Tibial artery (tissue), 4 donors: ENCODE measurements around the gene GPATCH8.

Source experiments
- DNase-seq, 2 donors: peaks; one replicate each; pipeline ENCODE4 v3.0.0-alpha.2; 2019
- H3K27ac ChIP-seq, 2 donors: fragments of 200-600 bp; sonication (generic) in 1 of 2; 1 replicate in 1 of 2; 2 replicates in 1 of 2; pipeline ENCODE4 v1.5.1; 2018 to 2019; ENCODE audit warnings: mild to moderate bottlenecking in 1 of 2
- H3K27me3 ChIP-seq, 2 donors: fragments of 200-600 bp; sonication (generic) in 1 of 2; one replicate each; pipeline versions ENCODE4 v1.5.1 to v1.6.0; 2016 to 2019
- H3K36me3 ChIP-seq, 3 donors: fragments of 200-600 bp; sonication (generic) in 2 of 3; one replicate each; pipeline ENCODE4 v1.5.1; 2016 to 2019; ENCODE audit warnings: mild to moderate bottlenecking in 2 of 3
- H3K4me1 ChIP-seq, 4 donors: fragments of 200-600 bp; sonication (generic) in 2 of 4; 1 replicate in 3 of 4; 2 replicates in 1 of 4; pipeline ENCODE4 v1.5.1; 2016 to 2019
- H3K4me3 ChIP-seq, 2 donors: fragments of 200-600 bp; sonication (generic) in 1 of 2; 1 replicate in 1 of 2; 2 replicates in 1 of 2; pipeline ENCODE4 v1.5.1; 2018 to 2019; ENCODE audit warnings: mild to moderate bottlenecking in 2 of 2
- H3K9me3 ChIP-seq, 3 donors: fragments of 200-600 bp; sonication (generic) in 1 of 3; one replicate each; pipeline ENCODE4 v1.5.1; 2016 to 2019
- intact Hi-C: fragments of 100-400 bp; cut with DNase I; formaldehyde crosslinking; loops from one replicate; pipeline ENCODE4 v1.15.0; 2023; ENCODE audit warnings: low total_unique reads
- TF ChIP-seq, protein P1 (sequence below), 2 experiments: fragments of 200-600 bp in 1 of 2; fragments of 450-650 bp in 1 of 2; IDR thresholded peaks; one replicate each; pipeline ENCODE4 v1.5.1; 2017 to 2019; ENCODE audit warnings: antibody characterized with exemption in 2 of 2, mild to moderate bottlenecking in 1 of 2, moderate library complexity in 1 of 2

Gene GPATCH8

DNA sequence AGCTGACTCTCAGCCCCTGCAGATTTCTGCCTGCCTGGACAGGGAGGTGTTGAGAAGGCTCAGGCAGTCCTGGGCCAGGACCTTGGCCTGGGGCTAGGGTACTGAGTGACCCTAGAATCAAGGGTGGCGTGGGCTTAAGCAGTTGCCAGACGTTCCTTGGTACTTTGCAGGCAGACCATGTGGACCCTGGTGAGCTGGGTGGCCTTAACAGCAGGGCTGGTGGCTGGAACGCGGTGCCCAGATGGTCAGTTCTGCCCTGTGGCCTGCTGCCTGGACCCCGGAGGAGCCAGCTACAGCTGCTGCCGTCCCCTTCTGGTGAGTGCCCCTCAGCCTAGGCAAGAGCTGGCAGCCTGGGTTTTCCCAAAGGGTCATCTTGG is 154.2 kb downstream of the GPATCH8 start:
- TF ChIP-seq, protein P1, sequence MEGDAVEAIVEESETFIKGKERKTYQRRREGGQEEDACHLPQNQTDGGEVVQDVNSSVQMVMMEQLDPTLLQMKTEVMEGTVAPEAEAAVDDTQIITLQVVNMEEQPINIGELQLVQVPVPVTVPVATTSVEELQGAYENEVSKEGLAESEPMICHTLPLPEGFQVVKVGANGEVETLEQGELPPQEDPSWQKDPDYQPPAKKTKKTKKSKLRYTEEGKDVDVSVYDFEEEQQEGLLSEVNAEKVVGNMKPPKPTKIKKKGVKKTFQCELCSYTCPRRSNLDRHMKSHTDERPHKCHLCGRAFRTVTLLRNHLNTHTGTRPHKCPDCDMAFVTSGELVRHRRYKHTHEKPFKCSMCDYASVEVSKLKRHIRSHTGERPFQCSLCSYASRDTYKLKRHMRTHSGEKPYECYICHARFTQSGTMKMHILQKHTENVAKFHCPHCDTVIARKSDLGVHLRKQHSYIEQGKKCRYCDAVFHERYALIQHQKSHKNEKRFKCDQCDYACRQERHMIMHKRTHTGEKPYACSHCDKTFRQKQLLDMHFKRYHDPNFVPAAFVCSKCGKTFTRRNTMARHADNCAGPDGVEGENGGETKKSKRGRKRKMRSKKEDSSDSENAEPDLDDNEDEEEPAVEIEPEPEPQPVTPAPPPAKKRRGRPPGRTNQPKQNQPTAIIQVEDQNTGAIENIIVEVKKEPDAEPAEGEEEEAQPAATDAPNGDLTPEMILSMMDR (IDR thresholded peaks at IDR 0.05): no peak
- no peak overlapping the region for H3K4me3 ChIP-seq
- intact Hi-C loops: loop anchor here (5.0 kb wide), 1 partner anchor 137 kb away; no protein-coding TSS in a partner anchor
- no peaks in the 10 kb centered on the region for H3K9me3 ChIP-seq
- H3K4me1 ChIP-seq: peaks cover 0 to 21% (median 16%) of the 10 kb centered on the region in 4 donors
- no peak overlapping the region for H3K27ac ChIP-seq
- no peak for DNase-seq
- H3K36me3 ChIP-seq: peaks cover 21 to 50% (median 39%) of the 10 kb centered on the region in 3 donors
- no peaks in the 10 kb centered on the region for H3K27me3 ChIP-seq

DNA sequence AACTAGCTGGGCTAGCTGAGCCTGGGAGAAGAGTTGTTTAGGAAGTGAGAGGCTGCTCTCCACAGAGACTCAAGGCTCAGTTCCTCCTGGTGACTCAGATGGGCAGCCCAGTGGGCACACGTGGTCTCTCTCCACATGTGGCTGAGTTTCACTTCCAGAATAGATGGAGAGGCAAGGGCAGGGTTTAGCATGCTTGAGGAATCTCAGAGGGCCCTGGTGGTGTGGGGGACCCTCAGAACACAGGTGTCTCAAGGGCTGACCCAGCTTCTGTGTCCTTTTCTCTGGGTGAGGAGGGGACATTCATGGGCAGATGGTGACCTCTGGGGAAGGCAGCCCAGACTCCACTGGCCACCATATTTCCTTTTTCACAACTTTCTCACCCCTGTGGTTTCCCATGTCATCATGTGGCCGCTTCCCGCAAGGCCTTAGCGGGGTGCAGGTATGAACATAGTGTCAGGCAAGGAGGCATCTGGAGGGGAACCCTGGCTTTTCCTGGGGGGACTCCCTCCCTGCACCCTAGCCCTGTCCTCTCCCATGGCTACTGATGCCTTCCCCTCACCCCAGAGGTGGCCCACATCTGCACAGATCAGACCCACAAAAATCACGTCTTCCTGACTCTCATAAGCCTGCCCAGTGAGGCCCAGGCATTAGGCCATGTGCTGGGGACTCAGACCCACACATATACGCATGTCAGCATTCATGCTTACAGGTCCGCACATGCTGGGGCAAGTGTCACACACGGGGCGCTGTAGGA is 154.8 kb downstream of the GPATCH8 start:
- Histone ChIP-seq H3K27me3 (no peaks in the 10 kb centered on the region), H3K4me3 (no peak overlapping the region), H3K4me1 (peaks cover 0 to 19% (median 13%) of the 10 kb centered on the region in 4 donors), H3K27ac (no peak overlapping the region), H3K36me3 (peaks cover 21 to 50% (median 39%) of the 10 kb centered on the region in 3 donors), H3K9me3 (no peaks in the 10 kb centered on the region)
- peak in 1 of 2 donors; percentile 68 for DNase-seq
- intact Hi-C loops: loop anchor here (5.0 kb wide), 1 partner anchor 136 kb away; no protein-coding TSS in a partner anchor
- TF ChIP-seq, protein P1 (IDR thresholded peaks at IDR 0.05): no peak
